GM12874 (cell line): ENCODE results near the gene TBPL2.

Experiments
- TF ChIP-seq, protein P1 (sequence below): IDR thresholded peaks from 2 replicates; pipeline ENCODE4 v1.5.1; 2011; ENCODE audit warnings: low read depth, mild to moderate bottlenecking, control low read depth, low read length, moderate library complexity; ENCODE audit not compliant: insufficient read depth

TBPL2 gene

DNA sequence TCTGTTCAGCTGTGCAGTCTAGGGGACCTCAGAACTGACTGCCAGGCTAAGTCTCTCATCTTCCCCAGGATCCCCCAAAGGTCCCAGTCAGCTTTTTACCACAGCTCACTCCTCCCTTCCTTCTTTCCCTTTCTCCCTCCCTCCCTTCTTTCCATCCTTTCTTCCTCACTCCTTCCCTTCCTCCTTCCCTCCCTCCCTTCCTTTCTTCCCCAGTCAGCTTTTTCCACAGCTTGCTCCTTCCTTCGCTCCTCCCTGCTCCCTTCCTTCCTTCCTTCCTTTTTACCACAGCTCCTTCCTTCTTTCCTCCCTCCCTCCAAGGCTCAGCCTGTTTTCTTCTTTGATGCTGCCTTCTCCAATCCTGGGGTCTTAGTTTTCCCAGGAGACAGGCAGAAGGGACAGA lies 68.0 kb downstream of the TBPL2 start:
- TF ChIP-seq, protein P1, sequence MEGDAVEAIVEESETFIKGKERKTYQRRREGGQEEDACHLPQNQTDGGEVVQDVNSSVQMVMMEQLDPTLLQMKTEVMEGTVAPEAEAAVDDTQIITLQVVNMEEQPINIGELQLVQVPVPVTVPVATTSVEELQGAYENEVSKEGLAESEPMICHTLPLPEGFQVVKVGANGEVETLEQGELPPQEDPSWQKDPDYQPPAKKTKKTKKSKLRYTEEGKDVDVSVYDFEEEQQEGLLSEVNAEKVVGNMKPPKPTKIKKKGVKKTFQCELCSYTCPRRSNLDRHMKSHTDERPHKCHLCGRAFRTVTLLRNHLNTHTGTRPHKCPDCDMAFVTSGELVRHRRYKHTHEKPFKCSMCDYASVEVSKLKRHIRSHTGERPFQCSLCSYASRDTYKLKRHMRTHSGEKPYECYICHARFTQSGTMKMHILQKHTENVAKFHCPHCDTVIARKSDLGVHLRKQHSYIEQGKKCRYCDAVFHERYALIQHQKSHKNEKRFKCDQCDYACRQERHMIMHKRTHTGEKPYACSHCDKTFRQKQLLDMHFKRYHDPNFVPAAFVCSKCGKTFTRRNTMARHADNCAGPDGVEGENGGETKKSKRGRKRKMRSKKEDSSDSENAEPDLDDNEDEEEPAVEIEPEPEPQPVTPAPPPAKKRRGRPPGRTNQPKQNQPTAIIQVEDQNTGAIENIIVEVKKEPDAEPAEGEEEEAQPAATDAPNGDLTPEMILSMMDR = no peak

DNA sequence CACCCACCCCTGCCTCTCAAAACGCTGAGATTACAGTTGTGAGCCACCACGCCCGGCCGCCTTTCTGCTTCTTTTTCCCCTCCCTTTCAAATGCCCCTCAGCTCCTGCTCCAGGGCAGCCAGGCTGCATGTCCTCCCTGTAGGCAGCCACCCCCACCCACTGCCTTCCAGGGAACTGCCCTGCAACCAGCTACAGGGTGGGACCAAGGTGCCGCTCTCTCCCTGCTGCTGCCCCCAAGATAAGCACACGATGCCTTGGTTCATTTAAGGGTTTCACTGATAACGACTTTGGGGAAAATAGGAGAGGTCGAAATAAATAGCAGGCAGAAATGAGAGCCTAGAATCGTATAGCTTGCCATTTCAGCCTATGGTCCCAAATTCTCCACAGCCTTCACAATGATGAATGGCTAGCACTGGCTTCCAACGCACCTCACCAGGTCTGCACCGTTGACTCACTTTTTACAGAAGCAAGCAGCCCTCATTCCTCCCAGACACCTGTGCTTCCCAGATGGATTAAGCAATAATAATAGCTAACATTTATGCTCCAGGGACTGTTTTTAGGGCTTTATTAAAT lies 69.4 kb downstream of the TBPL2 start:
- TF ChIP-seq, protein P1 = no peak

- TF ChIP-seq, protein P1 = no peak
Observed at GRCh38 chr14:55366271-55366670, 74.1 kb downstream of the TBPL2 start.
